Endothelial cell of umbilical vein (primary cell): ENCODE measurements around the gene LSM14B. TPM values are rescaled to one million over a fixed set of nuclear protein-coding genes. Genes with fewer than 3 reads are reported as not detected.

Source experiments
- BruUV-seq: library from RNA; stranded (reverse); fragments of 400-500 nt; replicated peaks from 2 replicates; lab custom pipeline; 2021; lab: Mats Ljungman, UMichigan
- CTCF ChIA-PET: fragments of 300-600, 350-600 bp; sonication (Branson Sonifier 250); formaldehyde crosslinking; loops from one replicate; lab custom pipeline; 2021; ENCODE audit warnings: antibody characterized with exemption, inconsistent platforms; lab: Charles Lee
- POLR2A ChIA-PET: fragments of 300-600, 350-600 bp; sonication (Branson Sonifier 250); formaldehyde crosslinking; loops from one replicate; lab custom pipeline; 2021; ENCODE audit warnings: antibody characterized with exemption, inconsistent platforms; lab: Charles Lee
- DNase-seq: peaks from one replicate; pipeline ENCODE4 v3.0.0-alpha.2; 2011; ENCODE audit warnings: low read depth, low spot score
- FAIRE-seq: peaks from 2 replicates; lab custom pipeline; 2011; peaks lifted over from hg19 to GRCh38; lab: Jason Lieb, UNC
- H2AFZ ChIP-seq: 2 replicates; pipeline ENCODE4 v1.6.0; 2012; ENCODE audit warnings: low read depth, low read length, control low read depth, inconsistent platforms
- H3K27ac ChIP-seq: 2 replicates; pipeline ENCODE4 v1.5.1; 2011; ENCODE audit warnings: low read depth, mild to moderate bottlenecking, control low read depth, low read length, moderate library complexity; ENCODE audit not compliant: insufficient read depth
- H3K27me3 ChIP-seq, 2 experiments: 2 replicates each; pipeline versions ENCODE4 v1.6.0 to v1.6.1; 2011; ENCODE audit warnings: low read length in 2 of 2, mixed read lengths in 1 of 2; ENCODE audit not compliant: control insufficient read depth in 2 of 2, insufficient read depth in 2 of 2
- H3K36me3 ChIP-seq, 2 experiments: 2 replicates in 1 of 2; 3 replicates in 1 of 2; pipeline ENCODE4 v1.5.1; 2011; ENCODE audit warnings: low read length in 2 of 2, mild to moderate bottlenecking in 1 of 2, moderate library complexity in 1 of 2; ENCODE audit not compliant: control insufficient read depth in 2 of 2, insufficient read depth in 2 of 2; ENCODE audit errors: extremely low read depth in 1 of 2
- H3K4me1 ChIP-seq: 3 replicates; pipeline ENCODE4 v1.5.1; 2011; ENCODE audit warnings: mild to moderate bottlenecking, low read length; ENCODE audit not compliant: control insufficient read depth, insufficient read depth; ENCODE audit errors: extremely low read depth
- H3K4me2 ChIP-seq: 2 replicates; pipeline ENCODE4 v1.6.1; 2011; ENCODE audit warnings: low read length, control low read depth, mixed read lengths; ENCODE audit not compliant: insufficient read depth
- H3K4me3 ChIP-seq, 3 experiments: fragments of 200-600 bp in 1 of 3; sonication (generic), shearing (Covaris generic) in 1 of 3; replicated peaks in 1 of 3; 2 replicates each; pipeline ENCODE4 v1.5.1; 2011 to 2016; ENCODE audit warnings: control low read depth in 3 of 3, low read length in 3 of 3, mild to moderate bottlenecking in 2 of 3, inconsistent platforms in 1 of 3, low read depth in 1 of 3, moderate library complexity in 1 of 3; ENCODE audit not compliant: insufficient read depth in 1 of 3
- H3K79me2 ChIP-seq: 2 replicates; pipeline ENCODE4 v1.6.0; 2012; ENCODE audit warnings: low read length, inconsistent platforms; ENCODE audit not compliant: control insufficient read depth, insufficient read depth
- H3K9ac ChIP-seq: replicated peaks from 2 replicates; pipeline ENCODE3; 2011; ENCODE audit warnings: low read length, control low read depth; ENCODE audit not compliant: insufficient read depth; ENCODE audit errors: extremely low read depth
- H3K9me1 ChIP-seq: replicated peaks from 3 replicates; pipeline ENCODE4 v1.6.0; 2011; ENCODE audit warnings: mild to moderate bottlenecking, low read length; ENCODE audit not compliant: control insufficient read depth, insufficient read depth; ENCODE audit errors: extremely low read depth
- H3K9me3 ChIP-seq: replicated peaks from 2 replicates; pipeline ENCODE4 v1.5.1; 2012; ENCODE audit warnings: low read length, inconsistent platforms; ENCODE audit not compliant: control insufficient read depth, insufficient read depth
- H4K20me1 ChIP-seq: replicated peaks from 2 replicates; pipeline ENCODE3; 2011; ENCODE audit warnings: mild to moderate bottlenecking, low read length; ENCODE audit not compliant: control insufficient read depth, insufficient read depth; ENCODE audit errors: extremely low read depth
- CTCF ChIP-seq, 2 donors: IDR thresholded peaks; 1 replicate in 1 of 2; 2 replicates in 1 of 2; pipeline ENCODE4 v1.5.1; 2011; ENCODE audit warnings: low read length in 2 of 2, mild to moderate bottlenecking in 2 of 2, moderate library complexity in 2 of 2, control low read depth in 1 of 2, inconsistent platforms in 1 of 2, low read depth in 1 of 2; ENCODE audit not compliant: insufficient read depth in 1 of 2; ENCODE audit errors: extremely low read depth in 1 of 2
- EZH2 ChIP-seq: IDR thresholded peaks from 2 replicates; pipeline ENCODE4 v1.6.1; 2012; ENCODE audit warnings: borderline replicate concordance, low read depth, mild to moderate bottlenecking, moderate library complexity, low read length, inconsistent platforms; ENCODE audit not compliant: severe bottlenecking
- FOS ChIP-seq: IDR thresholded peaks from 2 replicates; pipeline ENCODE4 v1.6.1; 2011; ENCODE audit warnings: mild to moderate bottlenecking, low read length, moderate library complexity, borderline replicate concordance; ENCODE audit not compliant: insufficient read depth
- GATA2 ChIP-seq: IDR thresholded peaks from 2 replicates; pipeline ENCODE4 v1.7.0; 2011; ENCODE audit warnings: low read depth, mild to moderate bottlenecking, moderate library complexity, mixed read lengths, low read length; ENCODE audit not compliant: insufficient read length, insufficient read depth
- JUN ChIP-seq: IDR thresholded peaks from 2 replicates; pipeline ENCODE4 v1.6.1; 2011; ENCODE audit warnings: borderline replicate concordance, low read depth; ENCODE audit not compliant: insufficient read length, insufficient read depth
- MAX ChIP-seq: IDR thresholded peaks from 2 replicates; pipeline ENCODE4 v1.6.1; 2011; ENCODE audit not compliant: insufficient read depth, insufficient read length
- MYC ChIP-seq: IDR thresholded peaks from one replicate; pipeline ENCODE4 v1.6.1; 2011; ENCODE audit warnings: mild to moderate bottlenecking, low read depth, low read length
- POLR2A ChIP-seq: IDR thresholded peaks from 2 replicates; pipeline ENCODE4 v1.6.1; 2012; ENCODE audit warnings: low read depth, mild to moderate bottlenecking, control low read depth, low read length
- POLR2AphosphoS5 ChIP-seq: IDR thresholded peaks from 2 replicates; pipeline ENCODE4 v1.6.1; 2012; ENCODE audit warnings: low read depth, mild to moderate bottlenecking, control low read depth, low read length, moderate library complexity; ENCODE audit not compliant: insufficient read depth
- dilution Hi-C: fragments of 300-500 bp; cut with MboI; formaldehyde crosslinking; loops from one replicate; pipeline ENCODE4 v1.15.0; 2019; ENCODE audit warnings: low sequenced_read_pairs; ENCODE audit not compliant: extremely low pct_ligation_motif_present
- intact Hi-C: fragments of 100-400 bp; cut with micrococcal nuclease; formaldehyde crosslinking; loops from one replicate; pipeline ENCODE4 v1.10.0; 2022
- polyA plus RNA-seq, 4 experiments: library from polyadenylated mRNA; depleted of rRNA in 3 of 4; stranded (reverse) in 3 of 4; unstranded in 1 of 4; fragments of >200 nt; gene quantifications; 2 replicates each; pipeline versions ENCODE4 v1.2.1 to v1.2.3, GENCODE V29; 2011 to 2012; ENCODE audit warnings: missing spikeins in 1 of 4
- total RNA-seq: library from RNA; stranded (reverse); gene quantifications from 2 replicates; pipeline ENCODE4 v1.2.3, GENCODE V29; 2021

The LSM14B gene
- total and polyA plus RNA-seq, 2 donors (not counting 3 experiments of a cell fraction or from before 2014, with no cell fraction given) = 32.5 to 34.0 TPM

- TF ChIP-seq GATA2 = no peak
- no peak for TF ChIP-seq FOS
- TF ChIP-seq EZH2 = no peak
- TF ChIP-seq POLR2AphosphoS5 = no peak
- Histone ChIP-seq H3K4me3 (no peak overlapping the region), H3K4me2 (no peak overlapping the region), H3K79me2 (no peaks in the 10 kb centered on the region), H3K9ac (no peak overlapping the region), H3K4me1 (no peaks in the 10 kb centered on the region), H3K36me3 (peaks cover 23 to 64% of the 10 kb centered on the region in 2 experiments), H3K27ac (no peak overlapping the region), H2AFZ (no peak overlapping the region), H4K20me1 (peaks cover 4% of the 10 kb centered on the region), H3K27me3 (no peaks in the 10 kb centered on the region), H3K9me3 (no peaks in the 10 kb centered on the region), H3K9me1 (no peaks in the 10 kb centered on the region)
- DNase-seq (no peak), FAIRE-seq (no peak)
- intact Hi-C loops = no loop called here
- dilution Hi-C loops = no loop called here
- BruUV-seq = no TSS peak
- POLR2A ChIA-PET = no interaction called here
- CTCF ChIA-PET = interaction anchor here (1.2 to 6.1 kb wide), 3 partner anchors 69 to 122 kb away, joined by 4 to 75 read pairs (median 12); no protein-coding TSS in a partner anchor
Observed at GRCh38 chr20:62132421-62132820, 10.1 kb downstream of the LSM14B start.

- BruUV-seq = no TSS peak
- Histone ChIP-seq H3K36me3 (peaks cover 22 to 67% of the 10 kb centered on the region in 2 experiments), H3K4me3 (no peak overlapping the region), H2AFZ (no peak overlapping the region), H3K79me2 (no peaks in the 10 kb centered on the region), H3K4me1 (no peaks in the 10 kb centered on the region), H3K27me3 (no peaks in the 10 kb centered on the region), H3K27ac (no peak overlapping the region), H3K9me3 (no peaks in the 10 kb centered on the region), H3K4me2 (no peak overlapping the region), H3K9ac (no peak overlapping the region), H3K9me1 (no peaks in the 10 kb centered on the region), H4K20me1 (peaks cover 4% of the 10 kb centered on the region)
- FAIRE-seq = no peak
- ChIA-PET POLR2A (no interaction called here), CTCF (interaction anchor here (1.2 to 6.1 kb wide), 4 partner anchors 9 to 122 kb away, joined by 4 to 75 read pairs (median 14); no protein-coding TSS in a partner anchor)
- no peak for DNase-seq
- TF ChIP-seq MYC (no peak), EZH2 (no peak), POLR2AphosphoS5 (no peak), GATA2 (no peak), JUN (no peak), POLR2A (no peak), MAX (no peak), FOS (no peak), CTCF (IDR thresholded peaks at IDR 0.05; ENCODE audit: extremely low read depth in 1 of 2, insufficient read depth in 1 of 2, low read depth in 1 of 2, low read length in 2 of 2) (no peak)
- intact Hi-C loops (no loop called here), dilution Hi-C loops (no loop called here)
Observed at GRCh38 chr20:62133051-62133845, 11.0 kb downstream of the LSM14B start.
